Mesenteric fat pad (tissue), 1 donor: Measurements from ENCODE around the gene LRBA. TPM values are rescaled to one million over a fixed set of nuclear protein-coding genes. Genes with fewer than 3 reads are reported as not detected.
"Not testable (repeated sequence)": the region's sequence is repeated elsewhere in the genome, so short reads cannot be mapped to it uniquely, and the experiment has no call there.

ENCODE experiments used
- DNase-seq: peaks from one replicate; pipeline ENCODE4 v3.0.0-alpha.2; 2020; ENCODE audit warnings: low spot score
- long read RNA-seq: library from polyadenylated mRNA; unstranded; transcript quantifications from one replicate; pipeline ENCODE4 v2.0.0, GENCODE V29; 2020
- total RNA-seq: library from RNA; stranded (reverse); fragmentation: NEBNext Ultra II Directional; extraction: Animal tissue kit (Norgen Biotek cat#: 25700); gene quantifications from one replicate; pipeline ENCODE4 v1.2.1, GENCODE V29; 2021
- donor health status: DM: yes; HTN: yes; CAD: no.

The LRBA gene
- total RNA-seq, result 25.6 TPM
- long read RNA-seq, partial matches to known transcripts, result 2 of 7 reads
- long read RNA-seq, other reads (novel, unspliced or antisense), result 5 of 7 reads

- DNase-seq, result no peak
These were observed at the start of gene LRBA for GRCh38 chr4:151014521-151015458. Gene LRBA (minus strand): TSS chr4:151015284. CDS start chr4:151014642, 642 bp downstream.

GRCh38 chr4:151063143-151063542, 48.1 kb upstream of the LRBA start:
- peak; percentile 47 for DNase-seq

DNA sequence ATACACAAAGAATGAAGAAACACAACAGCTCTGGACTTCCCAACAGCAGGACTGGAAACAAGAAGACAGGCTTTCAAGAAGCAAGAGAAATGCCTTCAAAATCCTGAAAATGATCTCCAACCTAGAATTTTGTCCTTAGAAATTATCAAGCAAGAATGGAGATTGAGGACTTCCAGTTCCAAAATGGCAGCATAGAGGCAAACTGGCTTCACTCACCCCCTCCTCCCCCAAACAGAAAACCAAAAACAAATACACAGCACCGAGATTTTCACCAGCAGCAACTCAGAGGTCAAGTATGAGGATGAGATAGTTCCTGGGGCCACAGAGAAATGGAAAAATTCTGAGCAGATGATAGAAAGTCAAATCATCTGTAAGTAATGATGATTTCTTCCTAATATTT, 40.5 kb upstream of the LRBA start:
- no peak for DNase-seq

- DNase-seq, result no peak
These were observed 37.7 kb upstream of the LRBA start for GRCh38 chr4:151052785-151053184.

DNA sequence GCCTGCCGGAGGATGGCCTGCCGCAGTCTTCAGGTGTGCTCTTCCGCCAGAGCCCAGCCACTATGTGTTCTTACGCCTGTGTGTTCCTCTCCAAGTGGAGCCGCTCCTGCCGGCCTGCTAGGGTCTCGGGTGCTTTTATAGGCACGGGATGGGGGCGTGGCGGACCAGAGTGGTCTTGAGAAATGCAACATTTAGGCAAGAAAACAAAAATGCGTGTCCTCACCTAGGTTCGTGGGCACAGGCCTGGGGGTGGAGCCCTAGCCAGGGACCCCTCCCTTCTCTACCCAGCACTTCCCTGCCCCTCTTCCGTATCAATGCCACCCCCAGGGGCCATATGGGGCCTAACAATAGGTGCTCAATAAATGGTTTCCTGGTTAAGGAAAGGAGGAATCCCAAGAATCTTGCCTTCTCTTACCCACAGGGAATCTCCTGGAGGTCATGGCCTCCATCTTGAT, 34.4 kb upstream of the LRBA start:
- DNase-seq, result no peak

GRCh38 chr4:151048913-151049312, 33.8 kb upstream of the LRBA start:
- no peak for DNase-seq

- no peak for DNase-seq
These were observed 31.5 kb upstream of the LRBA start for GRCh38 chr4:151046609-151047008.

DNA sequence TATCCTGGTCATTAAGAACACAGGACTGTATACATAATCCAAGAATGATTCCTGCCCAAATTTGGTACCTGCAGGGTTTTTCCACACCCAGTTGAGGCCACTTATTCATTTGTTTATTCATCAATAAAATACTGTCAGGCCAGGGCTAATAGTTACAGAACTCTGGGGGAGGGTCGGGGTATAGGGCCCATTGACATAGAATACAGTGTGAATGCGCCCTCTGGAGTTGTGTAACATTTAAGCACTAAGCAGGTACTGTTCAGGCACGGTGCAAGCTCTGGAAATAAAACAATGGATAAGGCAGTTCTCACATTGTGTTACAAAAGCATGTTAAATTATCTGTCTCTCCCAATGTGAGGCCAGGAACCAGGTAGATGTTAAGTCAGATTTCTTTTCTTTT, 30.8 kb upstream of the LRBA start:
- DNase-seq, result no peak

DNA sequence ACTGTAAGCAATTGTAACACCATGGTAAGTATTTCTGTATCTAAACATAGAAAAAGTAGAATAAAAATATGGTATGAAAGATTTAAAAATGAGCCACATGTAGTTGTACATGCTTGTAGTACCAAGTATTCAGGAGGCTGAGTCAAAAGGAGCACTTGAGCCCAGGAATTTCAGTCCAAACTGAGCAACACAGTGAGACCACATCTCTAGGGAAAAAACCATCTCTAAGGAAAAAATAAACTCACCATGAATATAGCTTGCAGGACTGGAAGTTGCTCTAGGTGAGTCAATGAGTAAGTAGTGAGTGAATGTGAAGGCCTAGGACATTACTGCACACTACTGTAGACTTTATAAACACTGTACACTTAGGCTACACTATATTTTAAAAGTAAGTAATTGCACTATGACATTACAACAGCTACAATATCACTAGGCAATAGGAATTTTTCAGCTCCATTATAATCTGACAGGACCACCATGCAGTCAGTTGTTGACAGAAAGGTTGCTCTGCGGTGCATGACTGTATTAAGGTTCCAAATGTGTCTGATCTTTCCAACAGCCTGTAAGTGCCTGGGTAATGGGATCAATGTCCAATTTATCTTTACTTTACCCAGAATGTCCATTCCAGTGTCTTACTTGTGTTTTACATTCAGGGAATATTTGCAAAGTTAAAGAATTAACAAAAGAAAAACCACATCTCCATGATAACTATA, 28.9 kb upstream of the LRBA start:
- DNase-seq, result no peak

DNA sequence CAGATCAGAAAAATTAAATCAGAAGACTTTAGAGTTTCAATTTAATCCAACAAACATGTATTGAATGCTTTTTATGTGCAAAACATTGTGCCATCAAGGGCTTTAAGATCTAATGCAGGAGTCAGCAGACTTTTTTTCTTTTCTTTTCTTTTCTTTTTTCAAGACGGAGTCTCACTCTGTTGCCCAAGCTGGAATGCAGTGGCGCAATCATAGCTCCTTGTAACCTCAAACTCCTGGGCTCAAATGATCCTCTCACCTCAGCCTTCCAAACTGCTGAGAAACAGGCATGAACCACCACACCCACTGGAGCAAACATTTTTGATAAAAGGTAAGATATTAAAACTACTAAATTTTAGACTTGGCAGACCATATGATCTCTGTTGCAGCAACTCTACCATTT, 24.6 kb upstream of the LRBA start:
- DNase-seq, result no peak

- no peak for DNase-seq
These were observed 23.5 kb upstream of the LRBA start for GRCh38 chr4:151038452-151039157.

DNA sequence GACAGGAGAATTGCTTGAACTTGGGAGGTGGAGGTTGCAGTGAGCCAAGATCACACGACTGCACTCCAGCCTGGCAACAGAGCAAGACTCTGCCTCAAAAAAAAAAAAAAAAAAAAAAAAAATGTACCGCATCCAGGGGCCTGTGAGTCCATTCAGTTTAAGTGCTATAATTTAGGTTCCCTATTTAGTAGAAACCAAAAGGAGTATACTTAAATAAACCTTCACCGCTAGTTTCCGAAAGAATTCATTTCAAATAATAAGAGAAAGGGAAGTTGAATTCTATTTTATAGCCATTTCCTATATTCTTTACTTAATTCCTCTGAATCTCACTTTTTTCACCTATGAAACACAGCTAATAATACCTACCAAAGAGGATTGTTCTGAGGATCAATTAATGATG, 20.8 kb upstream of the LRBA start:
- DNase-seq, result no peak

DNA sequence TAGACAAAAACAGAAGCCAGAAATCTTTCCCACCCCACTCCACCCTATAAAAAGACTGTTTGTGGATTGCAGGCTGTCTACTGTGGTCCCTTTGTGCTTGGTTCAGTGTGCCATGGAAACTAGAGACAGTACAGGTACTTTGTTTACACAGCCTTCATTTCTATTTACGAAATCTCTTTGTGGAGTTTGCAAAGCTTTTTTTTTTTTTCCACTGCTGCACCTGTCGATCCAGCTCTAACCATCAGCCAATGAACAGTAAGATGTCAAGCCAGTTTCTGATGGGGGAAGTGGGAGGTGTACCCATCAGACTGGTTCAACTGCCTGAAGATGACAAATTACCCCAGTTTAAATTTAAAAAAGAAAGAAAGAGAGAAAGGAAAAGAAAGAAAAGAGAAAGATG, 20.2 kb upstream of the LRBA start:
- no peak for DNase-seq

GRCh38 chr4:151034829-151035228, 19.7 kb upstream of the LRBA start:
- no peak for DNase-seq

- no peak for DNase-seq
These were observed 16.9 kb upstream of the LRBA start for GRCh38 chr4:151031831-151032605.

DNA sequence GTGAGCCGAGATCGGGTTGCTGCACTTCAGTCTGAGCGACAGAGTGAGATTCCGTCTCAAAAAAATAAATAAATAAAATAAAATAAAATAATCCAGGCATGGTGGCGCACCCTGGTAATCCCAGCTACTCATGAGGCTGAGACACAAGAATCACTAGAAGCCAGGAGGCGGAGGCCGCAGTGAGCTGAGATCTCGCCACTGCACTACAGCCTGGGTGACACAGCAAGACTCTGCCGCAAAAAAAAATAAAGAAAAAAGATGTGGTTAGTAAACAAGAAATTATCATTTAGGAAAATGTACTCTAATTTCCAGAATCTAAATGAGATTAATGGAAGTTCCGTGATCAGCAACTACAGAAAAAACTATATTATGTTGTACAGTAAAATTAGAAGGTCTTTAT, 14.5 kb upstream of the LRBA start:
- no peak for DNase-seq

DNA sequence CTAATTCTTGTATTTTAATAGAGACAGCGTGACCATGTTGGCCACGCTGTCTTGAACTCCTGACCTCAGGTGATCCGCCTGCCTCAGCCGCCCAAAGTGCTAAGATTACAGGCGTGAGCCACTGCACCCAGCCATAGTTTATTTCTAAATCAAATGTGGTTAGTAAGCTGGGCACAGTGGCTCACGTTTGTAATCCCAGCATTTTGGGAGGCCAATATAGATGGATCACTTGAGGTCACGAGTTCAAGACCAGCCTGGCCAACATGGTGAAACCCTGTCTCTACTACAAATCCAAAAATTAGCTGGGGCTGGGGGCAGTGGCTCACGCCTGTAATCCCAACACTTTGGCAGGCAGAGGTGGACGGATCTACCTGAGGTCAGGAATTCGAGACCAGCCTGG, 13.9 kb upstream of the LRBA start:
- DNase-seq, result not testable (repeated sequence)

GRCh38 chr4:151025759-151026158, 10.7 kb upstream of the LRBA start:
- DNase-seq, result no peak

DNA sequence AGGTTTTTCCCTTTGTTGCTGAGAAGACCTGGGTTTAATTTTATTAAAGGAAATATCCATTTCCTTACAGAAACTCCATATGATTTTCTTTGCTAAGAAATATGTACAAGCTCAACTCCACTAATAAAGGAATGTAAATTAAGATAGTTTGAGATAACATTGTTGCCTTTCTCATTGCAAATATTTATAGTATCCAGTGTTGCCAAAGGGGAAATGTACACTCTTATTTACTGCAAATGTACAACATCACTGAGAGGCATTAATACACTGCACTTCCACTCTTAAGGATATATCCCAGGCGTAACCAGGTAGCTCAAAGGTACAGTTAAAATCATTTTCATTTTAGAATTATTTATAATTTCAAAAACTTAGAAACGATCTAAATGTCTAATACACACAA, 7.5 kb upstream of the LRBA start:
- no peak for DNase-seq

DNA sequence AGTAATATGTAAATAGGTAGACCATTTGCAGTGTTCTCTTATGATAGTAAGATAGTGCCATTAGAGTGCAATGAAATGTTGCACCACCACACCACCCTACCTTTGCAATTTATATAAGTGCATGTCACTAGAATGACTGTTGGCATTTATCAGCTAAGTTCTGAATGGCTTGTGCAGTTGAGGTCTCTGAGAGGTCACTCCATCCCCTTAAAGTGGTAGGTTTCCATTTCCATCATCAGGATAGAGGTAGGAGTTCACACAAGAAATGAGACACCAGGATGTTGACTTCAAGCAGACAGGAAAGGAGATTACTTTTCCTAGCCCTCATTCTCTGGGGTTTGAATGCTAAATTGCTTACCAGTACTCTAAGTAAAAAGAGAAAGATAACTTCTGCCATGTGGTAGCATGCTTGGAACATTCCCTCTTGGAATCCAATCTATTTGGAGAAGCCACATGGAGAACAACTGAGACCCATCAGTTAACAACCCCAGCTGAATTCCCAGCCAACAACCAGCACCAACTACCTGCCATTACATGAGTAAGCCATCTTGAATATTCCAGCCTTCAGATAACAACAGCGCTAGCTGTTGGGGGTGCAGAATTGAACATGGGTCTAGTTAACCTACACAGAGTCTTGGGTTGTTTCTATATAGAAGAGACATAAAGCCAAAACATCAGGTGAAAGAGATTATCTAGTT, 6.7 kb upstream of the LRBA start:
- DNase-seq, result no peak
